Lower lobe of right lung (tissue), 2 donors: ENCODE results near the gene OR10G6. TPM values are rescaled to one million over a fixed set of nuclear protein-coding genes. Genes with fewer than 3 reads are reported as not detected.

Experiments used
- ATAC-seq, 2 donors: fragments of 200-7000 bp; cut with Tn5 transposase; one replicate each; pipeline ENCODE4 v1.9.1; 2020 to 2022; ENCODE audit warnings: mild to moderate bottlenecking in 2 of 2, moderate library complexity in 2 of 2
- DNase-seq: peaks from one replicate; pipeline ENCODE4 v3.0.0-alpha.2; 2020
- H3K27ac ChIP-seq: fragments of 200-600 bp; one replicate; pipeline ENCODE4 v1.8.0; 2022
- H3K27me3 ChIP-seq: fragments of 200-600 bp; one replicate; pipeline ENCODE4 v1.8.0; 2022; ENCODE audit warnings: low read depth
- H3K36me3 ChIP-seq: fragments of 200-600 bp; one replicate; pipeline ENCODE4 v1.8.0; 2022; ENCODE audit warnings: mild to moderate bottlenecking
- H3K4me1 ChIP-seq: fragments of 200-600 bp; one replicate; pipeline ENCODE4 v1.8.0; 2022
- H3K4me3 ChIP-seq: fragments of 200-600 bp; one replicate; pipeline ENCODE4 v1.8.0; 2022; ENCODE audit warnings: mild to moderate bottlenecking
- H3K9me3 ChIP-seq: fragments of 200-600 bp; one replicate; pipeline ENCODE4 v1.8.0; 2022
- CTCF ChIP-seq: fragments of 200-600 bp; IDR thresholded peaks from one replicate; pipeline ENCODE4 v1.8.0; 2022; ENCODE audit warnings: antibody characterized with exemption, mild to moderate bottlenecking
- intact Hi-C: fragments of 100-400 bp; cut with DNase I; formaldehyde crosslinking; loops from one replicate; pipeline ENCODE4 v1.11.0; 2022
- total RNA-seq: library from RNA; stranded (reverse); fragmentation: NEBNext Ultra II Directional; extraction: Animal tissue kit (Norgen Biotek cat#: 25700); gene quantifications from one replicate; pipeline ENCODE4 v1.2.1, GENCODE V29; 2021
- donor health status: DM: no; HTN: yes; CAD: no; lungs with severe emphysema.

OR10G6 gene
- total RNA-seq, 1 donor from 2014 or later, result not detected

- intact Hi-C loops, result no loop called here
- no peak for DNase-seq
- Histone ChIP-seq H3K4me1 (no peaks in the 10 kb centered on the region), H3K4me3 (no peak overlapping the region), H3K9me3 (no peaks in the 10 kb centered on the region), H3K36me3 (no peaks in the 10 kb centered on the region), H3K27ac (no peak overlapping the region), H3K27me3 (no peaks in the 10 kb centered on the region)
- ATAC-seq, result no peak
- TF ChIP-seq CTCF, result no peak
Measured at GRCh38 chr11:123956752-123957151, 38.2 kb downstream of the OR10G6 start.

GRCh38 chr11:123945132-123945531 lies 49.8 kb downstream of the OR10G6 start:
- intact Hi-C loops, result no loop called here
- no peak overlapping the region for H3K27ac ChIP-seq
- no peak overlapping the region for H3K4me3 ChIP-seq
- H3K36me3 ChIP-seq, result no peaks in the 10 kb centered on the region
- no peak for TF ChIP-seq CTCF
- ATAC-seq, result no peak
- H3K27me3 ChIP-seq, result no peaks in the 10 kb centered on the region
- H3K9me3 ChIP-seq, result no peaks in the 10 kb centered on the region
- no peaks in the 10 kb centered on the region for H3K4me1 ChIP-seq
- DNase-seq, result no peak

Other genes with a start within 250 kb of the OR10G6 start
- not detected for gene OR6X1, start 240.6 kb downstream of the OR10G6 start, total RNA-seq
- not detected for gene OR6M1, start 188.8 kb downstream of the OR10G6 start, total RNA-seq
- not detected for gene TMEM225, start 109.5 kb downstream of the OR10G6 start, total RNA-seq
- not detected for gene OR8D4, start 93.0 kb downstream of the OR10G6 start, total RNA-seq
- gene OR4D5, start 55.5 kb downstream of the OR10G6 start, total RNA-seq, result not detected
- gene OR6T1, start 51.3 kb downstream of the OR10G6 start, total RNA-seq, result not detected
- gene OR10S1, start 17.4 kb downstream of the OR10G6 start, total RNA-seq, result not detected
- not detected for gene OR10G4, start 17.8 kb upstream of the OR10G6 start, total RNA-seq
- gene OR10G9, start 27.9 kb upstream of the OR10G6 start, total RNA-seq, result not detected
- not detected for gene OR10G8, start 31.6 kb upstream of the OR10G6 start, total RNA-seq
- not detected for gene OR10G7, start 46.2 kb upstream of the OR10G6 start, total RNA-seq
- 37.9 TPM for gene VWA5A, start 120.3 kb upstream of the OR10G6 start, total RNA-seq
- gene OR10D3, start 188.2 kb upstream of the OR10G6 start, total RNA-seq, result not detected
- gene OR8G1, start 245.9 kb upstream of the OR10G6 start, total RNA-seq, result not detected